SK-N-SH treated with all-trans-retinoic acid at 6 μM for 48 hours (cell line): ENCODE data around the gene PRR36.

Source experiments
- ARNTL ChIP-seq: fragments of 450-650 bp; formaldehyde crosslinking; IDR thresholded peaks from 2 replicates; pipeline ENCODE4 v1.5.0; 2020; ENCODE audit warnings: low read depth, mild to moderate bottlenecking, moderate library complexity, borderline replicate concordance
- CSDC2 ChIP-seq: fragments of 250-450 bp; sonication (Bioruptor Pico); IDR thresholded peaks from 2 replicates; pipeline ENCODE4 v1.5.0; 2020; ENCODE audit warnings: mild to moderate bottlenecking, moderate library complexity
- ESRRG ChIP-seq: fragments of 250-450 bp; sonication (Bioruptor Pico); IDR thresholded peaks from 2 replicates; pipeline ENCODE4 v1.6.1; 2021; ENCODE audit warnings: mild to moderate bottlenecking
- ISL1 ChIP-seq: fragments of 250-450 bp; sonication (Bioruptor Pico); IDR thresholded peaks from 2 replicates; pipeline ENCODE4 v2.1.2; 2022; ENCODE audit warnings: mild to moderate bottlenecking, moderate library complexity
- OSR1 ChIP-seq: fragments of 250-450 bp; sonication (Bioruptor Pico); IDR thresholded peaks from 2 replicates; pipeline ENCODE4 v1.8.0; 2022; ENCODE audit warnings: moderate library complexity, mild to moderate bottlenecking, inconsistent platforms
- RARB ChIP-seq: fragments of 250-450 bp; sonication (Bioruptor Pico); IDR thresholded peaks from 2 replicates; pipeline ENCODE4 v1.8.0; 2021; ENCODE audit warnings: mild to moderate bottlenecking, moderate library complexity
- TCF4 ChIP-seq: fragments of 250-450 bp; sonication (Bioruptor Pico); IDR thresholded peaks from 2 replicates; pipeline ENCODE4 v1.8.0; 2021; ENCODE audit warnings: mild to moderate bottlenecking, moderate library complexity, borderline replicate concordance
- TOX ChIP-seq: fragments of 250-450 bp; sonication (Bioruptor Pico); IDR thresholded peaks from 2 replicates; pipeline ENCODE4 v1.8.0; 2021; ENCODE audit warnings: mild to moderate bottlenecking, moderate library complexity, borderline replicate concordance
- ZC3H10 ChIP-seq: fragments of 250-450 bp; sonication (Bioruptor Pico); IDR thresholded peaks from 2 replicates; pipeline ENCODE4 v1.5.1; 2021; ENCODE audit warnings: mild to moderate bottlenecking, moderate library complexity
- ZFP3 ChIP-seq: fragments of 250-450 bp; sonication (Bioruptor Pico); IDR thresholded peaks from 2 replicates; pipeline ENCODE4 v1.5.0; 2020; ENCODE audit warnings: mild to moderate bottlenecking, moderate library complexity
- ZFP30 ChIP-seq: fragments of 450-650 bp; formaldehyde crosslinking; IDR thresholded peaks from 2 replicates; pipeline ENCODE4 v1.5.0; 2022; ENCODE audit warnings: mild to moderate bottlenecking, moderate library complexity
- ZNF8 ChIP-seq: fragments of 450-650 bp; formaldehyde crosslinking; IDR thresholded peaks from 2 replicates; pipeline ENCODE4 v1.5.0; 2020; ENCODE audit warnings: mild to moderate bottlenecking, moderate library complexity
- TF ChIP-seq, protein P1 (sequence below): fragments of 250-450 bp; sonication (Bioruptor Pico); IDR thresholded peaks from 2 replicates; pipeline ENCODE4 v1.8.0; 2020; ENCODE audit warnings: mild to moderate bottlenecking, moderate library complexity, borderline replicate concordance
- TF ChIP-seq, protein P2 (sequence below): fragments of 250-450 bp; sonication (Bioruptor Pico); IDR thresholded peaks from 2 replicates; pipeline ENCODE4 v1.5.1; 2021; ENCODE audit warnings: mild to moderate bottlenecking, moderate library complexity

DNA sequence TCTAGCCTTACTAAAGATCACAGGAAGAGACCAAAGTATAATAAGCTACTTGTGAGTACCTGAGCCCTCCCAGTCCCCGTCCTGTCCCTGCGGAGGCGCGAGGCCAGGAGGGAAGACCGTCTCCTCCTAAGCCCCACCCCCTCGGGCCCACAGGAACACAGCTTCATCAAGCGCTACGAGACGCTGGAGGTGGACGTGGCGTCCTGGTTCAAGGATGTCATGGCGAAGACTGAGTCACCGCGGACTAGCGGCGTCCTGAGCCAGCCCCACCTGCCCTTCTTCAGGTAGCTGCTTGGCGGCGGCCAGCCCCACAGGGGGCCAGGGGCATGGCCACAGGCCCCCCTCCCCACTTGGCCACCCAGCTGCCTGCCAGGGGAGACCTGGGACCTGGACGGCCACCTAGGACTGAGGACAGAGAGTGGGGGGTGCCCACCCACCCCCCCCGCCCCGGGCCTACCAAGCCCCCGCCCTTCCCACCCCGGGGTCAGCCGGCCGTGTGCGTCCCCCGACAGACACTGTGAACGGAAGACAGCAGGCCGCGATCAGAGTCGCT lies 38.0 kb upstream of the PRR36 start:
- TF ChIP-seq ZC3H10, result no peak
- TF ChIP-seq ESRRG, result no peak
- TF ChIP-seq ZFP3 (CRISPR knock-in tag), result no peak
- TF ChIP-seq ZFP30, result no peak
- TF ChIP-seq CSDC2, result no peak
- TF ChIP-seq ISL1, result no peak
- TF ChIP-seq ZNF8 (CRISPR knock-in tag), result no peak
- TF ChIP-seq OSR1 (CRISPR knock-in tag), result no peak
- TF ChIP-seq RARB (CRISPR knock-in tag), result no peak
- no peak for TF ChIP-seq TCF4 (CRISPR knock-in tag)
- TF ChIP-seq ARNTL (CRISPR knock-in tag), result no peak
- TF ChIP-seq TOX (CRISPR knock-in tag), result no peak
- TF ChIP-seq, protein P1, sequence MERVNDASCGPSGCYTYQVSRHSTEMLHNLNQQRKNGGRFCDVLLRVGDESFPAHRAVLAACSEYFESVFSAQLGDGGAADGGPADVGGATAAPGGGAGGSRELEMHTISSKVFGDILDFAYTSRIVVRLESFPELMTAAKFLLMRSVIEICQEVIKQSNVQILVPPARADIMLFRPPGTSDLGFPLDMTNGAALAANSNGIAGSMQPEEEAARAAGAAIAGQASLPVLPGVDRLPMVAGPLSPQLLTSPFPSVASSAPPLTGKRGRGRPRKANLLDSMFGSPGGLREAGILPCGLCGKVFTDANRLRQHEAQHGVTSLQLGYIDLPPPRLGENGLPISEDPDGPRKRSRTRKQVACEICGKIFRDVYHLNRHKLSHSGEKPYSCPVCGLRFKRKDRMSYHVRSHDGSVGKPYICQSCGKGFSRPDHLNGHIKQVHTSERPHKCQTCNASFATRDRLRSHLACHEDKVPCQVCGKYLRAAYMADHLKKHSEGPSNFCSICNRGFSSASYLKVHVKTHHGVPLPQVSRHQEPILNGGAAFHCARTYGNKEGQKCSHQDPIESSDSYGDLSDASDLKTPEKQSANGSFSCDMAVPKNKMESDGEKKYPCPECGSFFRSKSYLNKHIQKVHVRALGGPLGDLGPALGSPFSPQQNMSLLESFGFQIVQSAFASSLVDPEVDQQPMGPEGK (CRISPR knock-in tag), result no peak
- TF ChIP-seq, protein P2, sequence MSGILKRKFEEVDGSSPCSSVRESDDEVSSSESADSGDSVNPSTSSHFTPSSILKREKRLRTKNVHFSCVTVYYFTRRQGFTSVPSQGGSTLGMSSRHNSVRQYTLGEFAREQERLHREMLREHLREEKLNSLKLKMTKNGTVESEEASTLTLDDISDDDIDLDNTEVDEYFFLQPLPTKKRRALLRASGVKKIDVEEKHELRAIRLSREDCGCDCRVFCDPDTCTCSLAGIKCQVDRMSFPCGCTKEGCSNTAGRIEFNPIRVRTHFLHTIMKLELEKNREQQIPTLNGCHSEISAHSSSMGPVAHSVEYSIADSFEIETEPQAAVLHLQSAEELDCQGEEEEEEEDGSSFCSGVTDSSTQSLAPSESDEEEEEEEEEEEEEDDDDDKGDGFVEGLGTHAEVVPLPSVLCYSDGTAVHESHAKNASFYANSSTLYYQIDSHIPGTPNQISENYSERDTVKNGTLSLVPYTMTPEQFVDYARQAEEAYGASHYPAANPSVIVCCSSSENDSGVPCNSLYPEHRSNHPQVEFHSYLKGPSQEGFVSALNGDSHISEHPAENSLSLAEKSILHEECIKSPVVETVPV (CRISPR knock-in tag), result no peak
